Activated CD4-positive, alpha-beta T cell treated with anti-CD3 and anti-CD28 coated beads for 36 hours (primary cell): ENCODE data around the gene TMEM255B. TPM values are rescaled to one million over a fixed set of nuclear protein-coding genes. Genes with fewer than 3 reads are reported as not detected.
"Not testable (repeated sequence)": the region's sequence is repeated elsewhere in the genome, so short reads cannot be mapped to it uniquely, and the experiment has no call there.

Experiments used
- ATAC-seq: fragments of 200-7000 bp; cut with Tn5 transposase; one replicate; pipeline ENCODE4 v1.10.0; 2021; ENCODE audit warnings: mild to moderate bottlenecking, moderate library complexity
- CTCF ChIA-PET: fragments of 350-600 bp; sonication (Branson Sonifier 250); formaldehyde crosslinking; loops from one replicate; lab custom pipeline; 2021; ENCODE audit warnings: antibody characterized with exemption; lab: Charles Lee
- POLR2A ChIA-PET: fragments of 350-600 bp; sonication (Branson Sonifier 250); formaldehyde crosslinking; loops from one replicate; lab custom pipeline; 2021; ENCODE audit warnings: antibody characterized with exemption, inconsistent platforms; lab: Charles Lee
- DNase-seq: peaks from one replicate; pipeline ENCODE4 v3.0.0-alpha.2; 2020
- H3K27ac Mint-ChIP-seq: one replicate; pipeline ENCODE4 v1.8.0; 2021; ENCODE audit warnings: mixed read lengths
- H3K27me3 Mint-ChIP-seq: one replicate; pipeline ENCODE4 v1.8.0; 2021; ENCODE audit warnings: mixed read lengths
- H3K36me3 Mint-ChIP-seq: one replicate; pipeline ENCODE4 v1.8.0; 2021; ENCODE audit warnings: low read depth, mixed read lengths
- H3K4me1 Mint-ChIP-seq: one replicate; pipeline ENCODE4 v1.8.0; 2021; ENCODE audit warnings: mixed read lengths
- H3K4me3 Mint-ChIP-seq: one replicate; pipeline ENCODE4 v1.8.0; 2021; ENCODE audit warnings: mild to moderate bottlenecking, moderate library complexity, mixed read lengths
- H3K9me3 Mint-ChIP-seq: one replicate; pipeline ENCODE4 v1.8.0; 2021; ENCODE audit warnings: low read depth, mixed read lengths
- intact Hi-C, 2 experiments: fragments of 100-400 bp; cut with DNase I in 1 of 2; cut with micrococcal nuclease in 1 of 2; formaldehyde crosslinking; loops; one replicate each; pipeline versions ENCODE4 v1.14.2 to v1.15.1; 2022 to 2024; cut with DNase I, micrococcal nuclease
- total RNA-seq, 2 experiments: library from RNA; stranded (reverse); gene quantifications; one replicate each; pipeline ENCODE4 v1.2.3, GENCODE V29; 2021

The TMEM255B gene
- total RNA-seq, 2 experiments from 2014 or later: 0.74 to 1.3 TPM

- POLR2A ChIA-PET, H3K27ac Mint-ChIP-seq, H3K4me3 Mint-ChIP-seq, H3K36me3 Mint-ChIP-seq, DNase-seq, H3K27me3 Mint-ChIP-seq, intact Hi-C loops, ATAC-seq, H3K4me1 Mint-ChIP-seq: not testable (repeated sequence)
- H3K9me3 Mint-ChIP-seq: peaks cover 12% of the 10 kb centered on the region
- CTCF ChIA-PET: interaction anchor here (0.6 kb wide), 1 partner anchor 104 kb away, joined by 3 read pairs; no protein-coding TSS in a partner anchor
Observed at GRCh38 chr13:113752211-113752986, 6.6 kb upstream of the TMEM255B start.

- Mint-ChIP-seq H3K9me3 (peaks cover 12% of the 10 kb centered on the region), H3K4me1 (peaks cover 4% of the 10 kb centered on the region), H3K36me3 (no peaks in the 10 kb centered on the region), H3K27ac (no peak overlapping the region), H3K4me3 (no peak overlapping the region), H3K27me3 (peaks cover 9% of the 10 kb centered on the region)
- intact Hi-C loops: no loop called here
- POLR2A ChIA-PET: no interaction called here
- ATAC-seq (no peak), DNase-seq (no peak)
- CTCF ChIA-PET: interaction anchor here (0.6 kb wide), 1 partner anchor 105 kb away, joined by 3 read pairs; no protein-coding TSS in a partner anchor
Observed at GRCh38 chr13:113753171-113753570, 5.9 kb upstream of the TMEM255B start.

- Mint-ChIP-seq H3K27ac (no peak overlapping the region), H3K4me1 (peaks cover 8% of the 10 kb centered on the region), H3K9me3 (peaks cover 12% of the 10 kb centered on the region), H3K27me3 (peaks cover 14% of the 10 kb centered on the region), H3K4me3 (no peak overlapping the region), H3K36me3 (no peaks in the 10 kb centered on the region)
- ChIA-PET POLR2A (no interaction called here), CTCF (no interaction called here)
- intact Hi-C loops: no loop called here
- ATAC-seq (no peak), DNase-seq (no peak)
Observed at GRCh38 chr13:113754242-113754641, 4.8 kb upstream of the TMEM255B start.

- Mint-ChIP-seq H3K27ac (no peak overlapping the region), H3K27me3 (peaks cover 18% of the 10 kb centered on the region), H3K36me3 (no peaks in the 10 kb centered on the region), H3K9me3 (peaks cover 12% of the 10 kb centered on the region), H3K4me3 (no peak overlapping the region), H3K4me1 (peaks cover 13% of the 10 kb centered on the region)
- ATAC-seq (no peak), DNase-seq (no peak)
- CTCF ChIA-PET: interaction anchor here (0.6 kb wide), 1 partner anchor 8 kb away, joined by 3 read pairs; no protein-coding TSS in a partner anchor
- intact Hi-C loops: no loop called here
- POLR2A ChIA-PET: no interaction called here
Observed at GRCh38 chr13:113754691-113755090, 4.3 kb upstream of the TMEM255B start.

- DNase-seq (no peak), ATAC-seq (no peak)
- Mint-ChIP-seq H3K4me1 (peaks cover 14% of the 10 kb centered on the region), H3K36me3 (no peaks in the 10 kb centered on the region), H3K27ac (peak overlapping the region; percentile 30), H3K4me3 (no peak overlapping the region), H3K27me3 (peaks cover 34% of the 10 kb centered on the region), H3K9me3 (peaks cover 2% of the 10 kb centered on the region)
- intact Hi-C loops: no loop called here
- ChIA-PET POLR2A (no interaction called here), CTCF (no interaction called here)
Observed at GRCh38 chr13:113756441-113757097, 2.5 kb upstream of the TMEM255B start.

GRCh38 chr13:113759525-113760137 lies 605 bp downstream of the TMEM255B start:
- Mint-ChIP-seq H3K9me3 (no peaks in the 10 kb centered on the region), H3K4me1 (peaks cover 14% of the 10 kb centered on the region), H3K27me3 (peaks cover 45% of the 10 kb centered on the region), H3K36me3 (no peaks in the 10 kb centered on the region), H3K27ac (peak overlapping the region; percentile 59), H3K4me3 (peak overlapping the region; percentile 77)
- ChIA-PET CTCF (interaction anchor here (0.6 to 1.0 kb wide), 3 partner anchors 18 to 265 kb away, joined by 3 read pairs; no protein-coding TSS in a partner anchor), POLR2A (no interaction called here)
- ATAC-seq (no peak), DNase-seq (no peak)
- intact Hi-C loops: no loop called here

GRCh38 chr13:113761136-113761535 lies 2.1 kb downstream of the TMEM255B start:
- no peak for ATAC-seq
- Mint-ChIP-seq H3K36me3 (no peaks in the 10 kb centered on the region), H3K27me3 (peaks cover 45% of the 10 kb centered on the region), H3K4me1 (peaks cover 14% of the 10 kb centered on the region), H3K4me3 (no peak overlapping the region), H3K9me3 (no peaks in the 10 kb centered on the region), H3K27ac (no peak overlapping the region)
- ChIA-PET POLR2A (no interaction called here), CTCF (no interaction called here)
- intact Hi-C loops: no loop called here
- no peak for DNase-seq

GRCh38 chr13:113762075-113762474 lies 3.0 kb downstream of the TMEM255B start:
- no peaks in the 10 kb centered on the region for H3K9me3 Mint-ChIP-seq
- no peak overlapping the region for H3K4me3 Mint-ChIP-seq
- CTCF ChIA-PET: no interaction called here
- peaks cover 11% of the 10 kb centered on the region for H3K4me1 Mint-ChIP-seq
- no peak for ATAC-seq
- no peaks in the 10 kb centered on the region for H3K36me3 Mint-ChIP-seq
- no peak for DNase-seq
- intact Hi-C loops: no loop called here
- H3K27ac Mint-ChIP-seq: no peak overlapping the region
- POLR2A ChIA-PET: no interaction called here
- H3K27me3 Mint-ChIP-seq: peaks cover 45% of the 10 kb centered on the region

GRCh38 chr13:113762538-113762937 lies 3.5 kb downstream of the TMEM255B start:
- CTCF ChIA-PET: no interaction called here
- DNase-seq (no peak), ATAC-seq (no peak)
- Mint-ChIP-seq H3K4me3 (no peak overlapping the region), H3K9me3 (no peaks in the 10 kb centered on the region), H3K36me3 (no peaks in the 10 kb centered on the region), H3K27me3 (peaks cover 43% of the 10 kb centered on the region), H3K27ac (no peak overlapping the region), H3K4me1 (peaks cover 11% of the 10 kb centered on the region)
- POLR2A ChIA-PET: no interaction called here
- intact Hi-C loops: no loop called here

- Mint-ChIP-seq H3K27me3 (peaks cover 36% of the 10 kb centered on the region), H3K27ac (no peak overlapping the region), H3K4me1 (peaks cover 9% of the 10 kb centered on the region), H3K9me3 (no peaks in the 10 kb centered on the region), H3K36me3 (no peaks in the 10 kb centered on the region), H3K4me3 (no peak overlapping the region)
- ChIA-PET CTCF (no interaction called here), POLR2A (no interaction called here)
- no peak for ATAC-seq
- DNase-seq: no peak
- intact Hi-C loops: no loop called here
Observed at GRCh38 chr13:113763254-113763653, 4.2 kb downstream of the TMEM255B start.

GRCh38 chr13:113763961-113764792 lies 5.2 kb downstream of the TMEM255B start:
- ATAC-seq (no peak), DNase-seq (no peak)
- Mint-ChIP-seq H3K27ac (no peak overlapping the region), H3K36me3 (no peaks in the 10 kb centered on the region), H3K27me3 (peaks cover 33% of the 10 kb centered on the region), H3K4me3 (no peak overlapping the region), H3K9me3 (no peaks in the 10 kb centered on the region), H3K4me1 (peaks cover 6% of the 10 kb centered on the region)
- ChIA-PET CTCF (no interaction called here), POLR2A (no interaction called here)
- intact Hi-C loops: no loop called here
